ENCODE results near the gene FOXN3. TPM values are rescaled to one million over a fixed set of nuclear protein-coding genes. Genes with fewer than 3 reads are reported as not detected.
A peak's percentile ranks its signal among the peaks of the same experiment; 100 is the strongest.

The FOXN3 gene
- total and polyA plus RNA-seq, 2 donors (not counting 3 experiments of a cell fraction or from before 2014, with no cell fraction given), result 16.9 to 41.8 TPM

- Histone ChIP-seq H3K79me2 (ENCODE audit: control insufficient read depth, insufficient read depth, low read length) (no peaks in the 10 kb centered on the region), H2AFZ (ENCODE audit: low read depth, low read length) (no peak overlapping the region), H3K9ac (replicated peaks; ENCODE audit: extremely low read depth, insufficient read depth, low read length) (peak overlapping the region; percentile 39), H3K9me1 (replicated peaks; ENCODE audit: control insufficient read depth, extremely low read depth, insufficient read depth, low read length) (no peaks in the 10 kb centered on the region), H3K36me3 (ENCODE audit: control insufficient read depth in 2 of 2, extremely low read depth in 1 of 2, insufficient read depth in 2 of 2, low read length in 2 of 2) (no peaks in the 10 kb centered on the region), H3K27me3 (ENCODE audit: control insufficient read depth in 2 of 2, insufficient read depth in 2 of 2, low read length in 2 of 2) (no peaks in the 10 kb centered on the region), H3K4me1 (ENCODE audit: control insufficient read depth, extremely low read depth, insufficient read depth, low read length) (peaks cover 21% of the 10 kb centered on the region), H3K9me3 (replicated peaks; ENCODE audit: control insufficient read depth, insufficient read depth, low read length) (no peaks in the 10 kb centered on the region), H3K4me2 (ENCODE audit: insufficient read depth, low read length) (peak overlapping the region; percentile 74), H4K20me1 (replicated peaks; ENCODE audit: control insufficient read depth, extremely low read depth, insufficient read depth, low read length) (no peaks in the 10 kb centered on the region), H3K27ac (ENCODE audit: insufficient read depth, low read depth, low read length) (peak overlapping the region; percentile 0), H3K4me3 (replicated peaks in 1 of 3; ENCODE audit: insufficient read depth in 1 of 3, low read depth in 1 of 3, low read length in 3 of 3) (peak overlapping the region in 1 of 3 experiments; percentile 7)
- POLR2A ChIA-PET, result no interaction called here
- CTCF ChIA-PET, result interaction anchor here (1.0 to 1.5 kb wide), 2 partner anchors 13 to 24 kb away, joined by 3 to 4 read pairs; no protein-coding TSS in a partner anchor
- peak; percentile 10 for TF ChIP-seq FOS (IDR thresholded peaks at IDR 0.05; ENCODE audit: borderline replicate concordance, insufficient read depth, low read length)
- no peak for TF ChIP-seq JUN (IDR thresholded peaks at IDR 0.05; ENCODE audit: borderline replicate concordance, insufficient read depth, insufficient read length, low read depth)
- TF ChIP-seq GATA2 (IDR thresholded peaks at IDR 0.05; ENCODE audit: insufficient read depth, insufficient read length, low read depth, low read length), result no peak
- dilution Hi-C loops (cut with MboI; ENCODE audit: extremely low pct_ligation_motif_present, low sequenced_read_pairs) (no loop called here), intact Hi-C loops (cut with micrococcal nuclease) (no loop called here)
- no TSS peak for BruUV-seq (replicated peaks)
- no peak for FAIRE-seq
- no peak for DNase-seq (ENCODE audit: low read depth, low spot score)
Observed at GRCh38 chr14:89430391-89431236, 13.6 kb upstream of the FOXN3 start.
